ENCODE measurements around the gene DRC3. TPM values are rescaled to one million over a fixed set of nuclear protein-coding genes. Genes with fewer than 3 reads are reported as not detected.

Gene DRC3
- total RNA-seq (2022; extraction: Qiagen RNA extraction) = 1.6 to 3.4 TPM (median 2.1 TPM) in 5 replicates

GRCh38 chr17:17972126-17972951, at the start of gene DRC3, which contains the start of gene TOM1L2:
Gene DRC3, plus strand, starts transcription at chr17:17972862. Its CDS starts 4,737 bp downstream, at chr17:17977599.
Gene TOM1L2, minus strand, starts transcription at chr17:17972400. Its CDS starts 87 bp downstream, at chr17:17972313.

GRCh38 chr17:18038861-18039534, 66.3 kb downstream of the DRC3 start, which contains the start of the genes ATPAF2 and GID4:
Gene ATPAF2, minus strand, starts transcription at chr17:18039168. Its CDS starts 155 bp downstream, at chr17:18039013.
Gene GID4, plus strand, starts transcription at chr17:18039408. Its CDS starts 57 bp downstream, at chr17:18039465.

Other genes starting within 250 kb of the DRC3 start
- gene SREBF1, start 135.9 kb upstream of the DRC3 start, total RNA-seq (2022; extraction: Qiagen RNA extraction) = 57.2 to 81.2 TPM (median 75.6 TPM) in 5 replicates
- 14.4 to 25.4 TPM (median 23.5 TPM) in 5 replicates for gene TOM1L2, start 462 bp upstream of the DRC3 start, total RNA-seq (2022; extraction: Qiagen RNA extraction)
- 17.3 to 29.8 TPM (median 28.7 TPM) in 5 replicates for gene ATPAF2, start 66.3 kb downstream of the DRC3 start, total RNA-seq (2022; extraction: Qiagen RNA extraction)
- gene GID4, start 66.5 kb downstream of the DRC3 start, total RNA-seq (2022; extraction: Qiagen RNA extraction) = 8.9 to 11.8 TPM (median 10.9 TPM) in 5 replicates
- 43.4 to 49.2 TPM (median 47.4 TPM) in 5 replicates for gene DRG2, start 115.1 kb downstream of the DRC3 start, total RNA-seq (2022; extraction: Qiagen RNA extraction)
- 0.26 to 0.82 TPM (median 0.53 TPM) in 5 replicates for gene MYO15A, start 135.9 kb downstream of the DRC3 start, total RNA-seq (2022; extraction: Qiagen RNA extraction)
- 52.4 to 73.5 TPM (median 68.4 TPM) in 5 replicates for gene ALKBH5, start 211.0 kb downstream of the DRC3 start, total RNA-seq (2022; extraction: Qiagen RNA extraction)